ENCODE measurements around the gene ANAPC1. TPM values are rescaled to one million over a fixed set of nuclear protein-coding genes. Genes with fewer than 3 reads are reported as not detected.
"Not testable (repeated sequence)": the region's sequence is repeated elsewhere in the genome, so short reads cannot be mapped to it uniquely, and the experiment has no call there.

Gene ANAPC1
- total and polyA plus RNA-seq, 9 of the 15 experiments (the other 6 are each of a cell fraction or from before 2014, with no cell fraction given): 14.0 to 126 (median 78.2) TPM

DNA sequence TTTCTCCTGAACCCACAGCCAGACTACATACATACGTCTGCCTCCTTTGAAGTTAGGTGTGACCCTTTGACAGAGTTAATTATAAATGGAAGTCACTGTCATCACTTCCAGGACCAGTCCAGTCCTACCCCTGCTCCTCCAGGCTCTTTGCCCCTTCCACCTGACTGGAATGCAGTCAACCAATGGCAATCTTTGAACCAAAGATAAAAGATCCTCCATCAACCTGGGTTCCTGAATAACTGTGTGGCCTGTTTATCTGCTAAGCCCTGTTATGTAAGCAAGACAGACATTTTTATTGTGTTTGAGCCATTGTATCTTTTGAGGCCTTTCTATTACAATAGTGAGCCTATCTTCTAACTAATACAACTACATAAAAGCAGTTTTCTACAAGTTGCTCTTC lies 45.0 kb downstream of the ANAPC1 start:
- ATAC-seq; in situ Hi-C loops (cut with MboI); H3K9ac ChIP-seq (ENCODE audit: insufficient read depth in 1 of 2, low read depth in 2 of 2, low read length in 2 of 2); H3K4me1 ChIP-seq (replicated peaks in 1 of 2; ENCODE audit: control insufficient read depth in 2 of 2, insufficient read depth in 2 of 2, low read length in 2 of 2); H3K79me2 ChIP-seq (ENCODE audit: control insufficient read depth, insufficient read depth, low read length); H3K27me3 ChIP-seq (ENCODE audit: control insufficient read depth in 2 of 2, insufficient read depth in 2 of 2, low read length in 2 of 2); H3K27ac ChIP-seq (ENCODE audit: extremely low read depth, low read depth, low read length); H2AFZ ChIP-seq (ENCODE audit: low read depth, low read length); POLR2A ChIA-PET; H4K20me1 ChIP-seq (replicated peaks; ENCODE audit: control insufficient read depth, insufficient read depth, low read length); H3K9me1 ChIP-seq (ENCODE audit: control insufficient read depth, insufficient read depth, low read length); FAIRE-seq; H3K4me3 ChIP-seq; H3K9me3 ChIP-seq (replicated peaks; ENCODE audit: control insufficient read depth, insufficient read depth, low read depth, low read length); intact Hi-C loops (cut with micrococcal nuclease); BruUV-seq (replicated peaks); CTCF ChIA-PET (ENCODE audit: low intra/inter-chr PET ratio); DNase-seq (ENCODE audit: extremely low read depth in 1 of 4, low spot score in 3 of 4); H3K4me2 ChIP-seq (ENCODE audit: insufficient read depth, low read length): not testable (repeated sequence)
- H3K36me3 ChIP-seq (ENCODE audit: control insufficient read depth, insufficient read depth, low read length): peaks cover 41% of the 10 kb centered on the region; the same call in 1 of the 3 replicates
- 77% methylated on average over 1 of the region's 1 CpG for WGBS (ENCODE audit: insufficient coverage, low coverage, missing lambda C conversion rate)

DNA sequence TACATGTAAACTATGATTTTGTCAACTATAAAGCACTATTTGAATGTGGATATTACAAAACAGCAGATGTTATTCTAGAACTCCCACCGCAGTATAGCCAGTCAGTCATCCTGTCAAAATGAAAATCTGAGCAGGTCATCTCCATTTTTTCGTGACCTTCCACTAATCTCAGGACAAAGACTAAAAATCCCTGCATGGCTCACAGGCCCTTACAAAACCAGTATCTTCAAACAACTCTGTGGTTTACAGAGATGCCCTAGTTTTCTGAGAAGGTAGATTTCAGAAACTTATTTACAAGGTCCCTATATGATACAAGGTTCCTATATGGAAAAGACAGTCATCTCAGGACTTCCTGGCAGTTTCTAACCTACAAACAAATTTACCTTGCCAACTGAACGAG lies 49.8 kb downstream of the ANAPC1 start:
- not testable (repeated sequence) for DNase-seq (ENCODE audit: extremely low read depth in 1 of 4, low spot score in 3 of 4); H3K9ac ChIP-seq (ENCODE audit: insufficient read depth in 1 of 2, low read depth in 2 of 2, low read length in 2 of 2)

DNA sequence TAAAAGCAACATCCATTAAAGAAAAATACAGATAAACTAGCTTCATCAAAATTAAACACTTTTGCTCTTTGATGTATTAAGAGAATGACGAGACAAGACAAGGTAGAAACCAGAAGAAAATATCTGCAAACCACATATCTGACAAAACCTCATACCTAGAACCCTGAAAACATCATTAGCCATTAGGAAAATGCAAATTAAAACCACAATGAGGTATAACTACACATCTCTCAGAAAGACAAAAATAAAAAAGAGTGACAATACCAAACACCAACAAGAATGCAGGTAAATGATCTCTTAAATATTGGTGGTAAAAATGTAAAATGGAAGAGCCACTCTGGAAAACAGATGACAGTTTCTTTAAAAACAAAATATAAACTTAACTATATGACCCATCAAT lies 53.5 kb downstream of the ANAPC1 start:
- not testable (repeated sequence) for ATAC-seq; H4K20me1 ChIP-seq (replicated peaks; ENCODE audit: control insufficient read depth, insufficient read depth, low read length)
- no CpG with 5 or more reads among the region's 1 CpG for WGBS (ENCODE audit: insufficient coverage, low coverage, missing lambda C conversion rate)

More for the DNA sequence above, 49.8 kb downstream of the ANAPC1 start:
- H3K79me2 ChIP-seq (ENCODE audit: control insufficient read depth, insufficient read depth, low read length); H2AFZ ChIP-seq (ENCODE audit: low read depth, low read length); intact Hi-C loops (cut with micrococcal nuclease); POLR2A ChIA-PET; H3K27ac ChIP-seq (ENCODE audit: extremely low read depth, low read depth, low read length); ATAC-seq; in situ Hi-C loops (cut with MboI); BruUV-seq (replicated peaks); H3K9me3 ChIP-seq (replicated peaks; ENCODE audit: control insufficient read depth, insufficient read depth, low read depth, low read length); H3K9me1 ChIP-seq (ENCODE audit: control insufficient read depth, insufficient read depth, low read length); FAIRE-seq; H4K20me1 ChIP-seq (replicated peaks; ENCODE audit: control insufficient read depth, insufficient read depth, low read length); H3K4me2 ChIP-seq (ENCODE audit: insufficient read depth, low read length); H3K27me3 ChIP-seq (ENCODE audit: control insufficient read depth in 2 of 2, insufficient read depth in 2 of 2, low read length in 2 of 2); CTCF ChIA-PET (ENCODE audit: low intra/inter-chr PET ratio); H3K4me3 ChIP-seq; H3K4me1 ChIP-seq (replicated peaks in 1 of 2; ENCODE audit: control insufficient read depth in 2 of 2, insufficient read depth in 2 of 2, low read length in 2 of 2): not testable (repeated sequence)
- peaks cover 54% of the 10 kb centered on the region; the same call in 1 of the 3 replicates for H3K36me3 ChIP-seq (ENCODE audit: control insufficient read depth, insufficient read depth, low read length)
- WGBS (ENCODE audit: insufficient coverage, low coverage, missing lambda C conversion rate): 86% methylated on average over 2 of the region's 3 CpGs

DNA sequence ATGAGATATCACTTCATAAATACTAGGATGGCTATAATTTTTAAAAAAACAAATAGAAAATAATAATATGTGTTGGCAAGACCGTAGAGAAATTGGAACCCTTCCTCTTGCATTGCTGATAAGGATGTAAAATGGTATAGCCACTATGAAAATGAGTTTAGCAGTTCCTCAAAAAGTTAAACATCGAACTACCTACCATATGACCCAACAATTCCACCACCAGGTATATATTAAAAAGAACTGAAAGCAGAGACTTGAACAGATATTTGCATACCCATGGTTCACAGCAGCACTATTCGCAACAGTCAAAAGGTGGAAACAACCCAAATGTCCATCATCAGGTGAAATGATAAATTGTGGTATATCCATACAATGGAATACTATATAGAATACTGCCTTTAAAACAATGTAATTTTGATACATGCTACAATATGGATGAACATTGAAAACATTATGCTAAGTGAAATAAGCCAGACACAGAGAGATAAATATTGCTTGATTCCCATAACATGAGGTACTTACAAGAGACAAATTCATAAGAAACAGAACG lies 55.7 kb downstream of the ANAPC1 start:
- ATAC-seq; H2AFZ ChIP-seq (ENCODE audit: low read depth, low read length); H4K20me1 ChIP-seq (replicated peaks; ENCODE audit: control insufficient read depth, insufficient read depth, low read length); H3K9ac ChIP-seq (ENCODE audit: insufficient read depth in 1 of 2, low read depth in 2 of 2, low read length in 2 of 2); H3K4me1 ChIP-seq (replicated peaks in 1 of 2; ENCODE audit: control insufficient read depth in 2 of 2, insufficient read depth in 2 of 2, low read length in 2 of 2); H3K9me1 ChIP-seq (ENCODE audit: control insufficient read depth, insufficient read depth, low read length); BruUV-seq (replicated peaks); CTCF ChIA-PET (ENCODE audit: low intra/inter-chr PET ratio); intact Hi-C loops (cut with micrococcal nuclease); H3K4me3 ChIP-seq; H3K9me3 ChIP-seq (replicated peaks; ENCODE audit: control insufficient read depth, insufficient read depth, low read depth, low read length); H3K4me2 ChIP-seq (ENCODE audit: insufficient read depth, low read length); H3K27ac ChIP-seq (ENCODE audit: extremely low read depth, low read depth, low read length); in situ Hi-C loops (cut with MboI); H3K79me2 ChIP-seq (ENCODE audit: control insufficient read depth, insufficient read depth, low read length); POLR2A ChIA-PET; DNase-seq (ENCODE audit: extremely low read depth in 1 of 4, low spot score in 3 of 4); H3K27me3 ChIP-seq (ENCODE audit: control insufficient read depth in 2 of 2, insufficient read depth in 2 of 2, low read length in 2 of 2); FAIRE-seq: not testable (repeated sequence)
- peaks cover 51% of the 10 kb centered on the region; the same call in 2 of the 3 replicates for H3K36me3 ChIP-seq (ENCODE audit: control insufficient read depth, insufficient read depth, low read length)
- 73% methylated on average over 4 of the region's 4 CpGs for WGBS (ENCODE audit: insufficient coverage, low coverage, missing lambda C conversion rate)

More for the DNA sequence above, 53.5 kb downstream of the ANAPC1 start:
- intact Hi-C loops (cut with micrococcal nuclease); H3K9ac ChIP-seq (ENCODE audit: insufficient read depth in 1 of 2, low read depth in 2 of 2, low read length in 2 of 2); H3K9me1 ChIP-seq (ENCODE audit: control insufficient read depth, insufficient read depth, low read length); DNase-seq (ENCODE audit: extremely low read depth in 1 of 4, low spot score in 3 of 4); H2AFZ ChIP-seq (ENCODE audit: low read depth, low read length); H3K27ac ChIP-seq (ENCODE audit: extremely low read depth, low read depth, low read length); POLR2A ChIA-PET; H3K4me2 ChIP-seq (ENCODE audit: insufficient read depth, low read length); in situ Hi-C loops (cut with MboI); H3K27me3 ChIP-seq (ENCODE audit: control insufficient read depth in 2 of 2, insufficient read depth in 2 of 2, low read length in 2 of 2); H3K9me3 ChIP-seq (replicated peaks; ENCODE audit: control insufficient read depth, insufficient read depth, low read depth, low read length); H3K79me2 ChIP-seq (ENCODE audit: control insufficient read depth, insufficient read depth, low read length); FAIRE-seq; H3K4me3 ChIP-seq; CTCF ChIA-PET (ENCODE audit: low intra/inter-chr PET ratio); H3K4me1 ChIP-seq (replicated peaks in 1 of 2; ENCODE audit: control insufficient read depth in 2 of 2, insufficient read depth in 2 of 2, low read length in 2 of 2); BruUV-seq (replicated peaks): not testable (repeated sequence)
- peaks cover 49% of the 10 kb centered on the region; the same call in 2 of the 3 replicates for H3K36me3 ChIP-seq (ENCODE audit: control insufficient read depth, insufficient read depth, low read length)

Data from K562 (cell line).